Suppressor macrophage treated with lipopolysaccharide for 1 hour (primary cell): ENCODE results near the gene IQSEC3.
"Not testable (repeated sequence)": the region's sequence is repeated elsewhere in the genome, so short reads cannot be mapped to it uniquely, and the experiment has no call there.

Experiments
- DNase-seq, 3 donors: peaks; one replicate each; pipeline ENCODE4 v3.0.0-alpha.2; 2020 to 2022

IQSEC3 gene

GRCh38 chr12:66428-66781 is at the start of gene IQSEC3:
Gene IQSEC3 (plus strand): TSS chr12:66767. CDS start chr12:66883, 116 bp downstream.
- not testable (repeated sequence) for DNase-seq

GRCh38 chr12:17370-18340 is 48.9 kb upstream of the IQSEC3 start:
- DNase-seq: not testable (repeated sequence)

- DNase-seq: not testable (repeated sequence)
Measured at GRCh38 chr12:18821-19567, 47.6 kb upstream of the IQSEC3 start.

- DNase-seq: not testable (repeated sequence)
Measured at GRCh38 chr12:19906-20305, 46.7 kb upstream of the IQSEC3 start.

DNA sequence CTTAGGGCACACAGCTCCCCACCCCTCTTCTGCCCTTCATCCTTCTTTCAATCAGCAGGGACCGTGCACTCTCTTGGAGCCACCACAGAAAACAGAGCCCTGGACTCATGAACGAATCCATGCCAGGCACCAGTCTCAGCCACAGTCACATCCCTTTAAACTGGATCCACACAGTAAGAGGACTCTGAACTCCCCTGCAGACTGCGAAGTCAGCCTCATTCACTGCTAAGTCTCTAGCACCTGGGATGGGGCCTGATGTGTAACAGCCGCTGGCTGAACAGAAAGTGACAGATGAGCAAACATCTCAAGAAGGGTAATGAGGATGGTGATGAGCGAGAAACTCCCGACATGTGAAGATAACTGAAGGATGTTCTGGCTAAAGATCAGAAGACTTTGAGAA is 45.8 kb upstream of the IQSEC3 start:
- no peak for DNase-seq

- DNase-seq: peak; percentile 54 to 77 (median 67)
Measured at GRCh38 chr12:21301-22189, 45.0 kb upstream of the IQSEC3 start.

- DNase-seq: no peak
Measured at GRCh38 chr12:22190-22529, 44.4 kb upstream of the IQSEC3 start.

GRCh38 chr12:22530-23201 is 43.9 kb upstream of the IQSEC3 start:
- DNase-seq: peak in 2 of 3 donors; percentile 25 to 29

DNA sequence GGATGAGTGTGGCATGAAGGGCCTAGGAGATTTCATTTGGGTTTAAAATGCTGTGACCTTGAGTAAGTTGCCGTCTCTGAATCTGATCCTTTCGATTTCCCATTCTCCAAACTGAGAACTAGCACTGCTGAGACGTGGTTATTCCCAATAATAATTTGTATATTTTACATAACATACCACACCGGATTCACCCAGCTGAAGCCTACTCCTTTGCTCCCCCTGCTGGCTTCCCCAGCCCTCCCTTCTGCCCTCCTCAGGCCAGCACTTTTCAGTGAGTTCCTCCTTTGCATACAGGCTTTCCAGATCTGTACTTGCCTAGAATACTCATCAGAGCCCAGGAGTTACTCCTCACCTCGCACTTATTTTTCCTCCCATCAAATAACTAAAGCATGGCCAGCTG is 38.7 kb upstream of the IQSEC3 start:
- not testable (repeated sequence) for DNase-seq

DNA sequence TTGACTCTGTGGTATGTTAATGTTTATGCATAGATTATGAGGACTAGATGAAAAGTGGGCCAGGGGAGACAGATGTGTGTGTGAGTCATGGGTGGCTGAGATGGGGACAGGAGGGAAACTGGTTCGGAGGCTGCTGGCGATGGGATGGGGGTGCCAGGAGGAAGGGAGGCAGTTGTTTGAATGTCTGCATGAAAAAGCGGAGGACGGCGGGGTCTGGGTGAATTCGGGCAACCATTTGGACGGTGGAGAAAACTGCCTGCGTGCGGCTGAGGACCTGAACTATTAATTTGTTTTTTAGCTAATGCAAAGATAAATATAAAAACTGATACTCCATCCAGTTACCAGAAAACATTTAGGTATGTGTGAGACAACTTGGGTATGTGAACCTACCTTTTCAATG is 27.8 kb upstream of the IQSEC3 start:
- DNase-seq: not testable (repeated sequence)

DNA sequence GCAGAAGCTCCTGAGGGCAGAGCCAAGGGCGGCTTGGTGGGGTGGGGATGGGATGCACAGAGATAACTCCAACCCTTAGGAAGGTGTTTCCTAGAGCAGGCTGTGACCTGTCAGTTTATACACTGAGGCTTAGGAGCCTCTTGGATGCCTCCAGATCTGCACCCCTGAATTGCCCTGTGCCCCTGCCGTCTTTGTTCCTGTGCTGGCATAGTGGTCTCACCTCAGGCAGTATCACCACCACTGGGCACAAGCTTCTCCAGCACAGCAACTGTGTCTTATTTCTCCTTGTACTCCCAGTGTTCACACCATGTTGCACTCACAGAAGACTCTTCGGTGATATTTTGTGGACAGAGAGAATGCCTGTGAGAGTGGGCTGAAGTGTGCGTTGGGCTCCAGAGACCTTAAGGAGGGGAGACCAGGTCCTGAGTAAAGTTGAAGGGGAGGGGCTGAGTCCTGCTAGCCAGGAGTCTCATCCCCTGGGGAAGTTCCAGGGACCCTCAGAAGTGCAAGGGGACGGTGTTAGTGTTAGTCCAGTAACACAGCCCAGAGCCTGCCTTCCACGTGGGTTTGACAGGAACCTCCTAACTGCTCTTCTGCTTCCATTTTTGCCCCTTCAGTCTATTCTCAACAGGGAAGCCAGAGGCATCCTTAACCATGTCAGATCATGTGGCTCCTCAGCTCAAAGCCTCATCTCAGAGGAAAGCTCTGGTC is 26.9 kb upstream of the IQSEC3 start:
- not testable (repeated sequence) for DNase-seq

- not testable (repeated sequence) for DNase-seq
Measured at GRCh38 chr12:44352-44751, 22.2 kb upstream of the IQSEC3 start.

DNA sequence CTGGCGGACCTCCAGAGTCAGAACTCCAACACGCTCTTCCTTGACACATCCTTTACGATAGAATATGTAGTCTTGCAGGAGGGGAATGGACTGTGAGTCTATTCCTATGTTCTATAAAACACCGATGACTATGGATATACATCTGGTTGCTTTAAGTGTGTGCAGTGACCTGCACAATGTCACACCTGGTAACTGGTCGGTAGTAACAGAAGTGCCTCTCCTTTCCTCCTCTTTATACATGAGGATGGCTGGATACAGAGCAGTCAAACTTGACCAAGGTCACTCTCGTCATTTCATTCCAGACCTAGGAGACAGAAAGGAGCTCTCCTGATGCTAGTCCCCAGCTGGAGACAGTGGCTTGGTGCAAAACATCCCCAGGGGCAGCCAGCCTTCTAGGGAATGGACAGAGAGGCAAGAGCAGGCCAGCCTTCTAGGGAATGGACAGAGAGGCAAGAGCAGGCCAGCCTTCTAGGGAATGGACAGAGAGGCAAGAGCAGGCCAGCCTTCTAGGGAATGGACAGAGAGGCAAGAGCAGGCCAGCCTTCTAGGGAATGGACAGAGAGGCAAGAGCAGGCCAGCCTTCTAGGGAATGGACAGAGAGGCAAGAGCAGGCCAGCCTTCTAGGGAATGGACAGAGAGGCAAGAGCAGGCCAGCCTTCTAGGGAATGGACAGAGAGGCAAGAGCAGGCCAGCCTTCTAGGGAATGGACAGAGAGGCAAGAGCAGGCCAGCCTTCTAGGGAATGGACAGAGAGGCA is 21.2 kb upstream of the IQSEC3 start:
- not testable (repeated sequence) for DNase-seq

- DNase-seq: peak; percentile 11 to 32 (median 29)
Measured at GRCh38 chr12:45991-46358, 20.6 kb upstream of the IQSEC3 start.

DNA sequence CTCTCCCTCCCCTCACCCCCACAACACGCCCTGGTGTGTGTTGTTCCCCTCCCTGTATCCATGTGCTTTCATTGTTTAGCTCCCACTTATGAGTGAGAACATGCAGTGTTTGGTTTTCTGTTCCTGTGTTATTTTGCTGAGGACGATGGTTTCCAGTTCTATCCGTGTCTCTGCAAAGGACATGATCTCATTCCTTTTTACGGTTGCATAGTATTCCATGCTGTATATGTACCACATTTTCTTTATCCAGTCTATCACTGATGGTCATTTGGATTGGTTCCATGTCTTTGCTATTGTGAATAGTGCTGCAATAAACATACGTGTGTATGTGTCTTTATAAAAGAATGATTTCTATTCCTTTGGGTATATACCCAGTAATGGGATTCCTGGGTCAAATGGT is 20.0 kb upstream of the IQSEC3 start:
- not testable (repeated sequence) for DNase-seq

DNA sequence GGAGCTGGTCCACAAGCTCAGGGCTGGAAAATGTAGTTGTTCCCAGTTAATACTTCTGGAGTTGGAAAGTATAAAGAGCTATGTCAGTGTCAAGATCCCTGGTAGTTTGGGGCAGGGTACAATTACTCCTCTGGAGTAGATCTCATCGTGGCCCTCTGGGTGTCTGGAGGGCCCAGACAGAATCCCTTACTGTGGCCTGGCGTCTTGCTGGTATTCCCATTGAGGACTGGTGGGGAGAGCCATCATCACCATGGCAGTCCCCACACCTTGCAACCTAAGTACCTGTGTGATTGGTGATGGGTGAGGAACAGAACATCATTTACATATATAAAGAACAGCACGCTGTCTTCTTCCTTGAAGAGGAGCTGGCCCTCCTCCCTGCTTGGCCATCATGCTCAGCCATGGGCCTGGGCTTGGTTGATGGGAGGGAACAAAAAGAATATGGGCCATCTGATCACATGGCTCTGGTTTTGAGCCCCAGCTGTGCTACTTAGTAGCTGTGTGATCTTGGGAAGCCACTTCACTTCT is 18.8 kb upstream of the IQSEC3 start:
- DNase-seq: not testable (repeated sequence)

DNA sequence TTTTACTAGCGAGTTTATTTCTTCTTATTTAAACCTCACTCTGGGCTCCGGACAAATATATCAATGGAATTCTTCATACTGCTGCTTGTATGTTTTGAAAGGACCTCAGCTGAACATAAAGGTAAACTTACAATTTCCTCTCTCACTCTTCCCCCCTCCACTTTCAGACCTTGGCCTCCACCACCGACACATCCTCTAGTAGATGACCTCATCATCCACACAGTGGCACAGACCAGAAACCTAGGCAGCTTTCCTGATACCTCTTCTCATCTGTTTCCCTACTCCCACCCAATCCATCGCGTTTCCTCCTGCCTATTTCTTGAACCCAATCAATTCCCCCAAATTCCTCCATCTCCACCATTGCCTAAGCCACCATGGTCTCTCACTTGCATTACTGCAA is 17.4 kb upstream of the IQSEC3 start:
- DNase-seq: not testable (repeated sequence)

GRCh38 chr12:51087-51486 is 15.5 kb upstream of the IQSEC3 start:
- not testable (repeated sequence) for DNase-seq

DNA sequence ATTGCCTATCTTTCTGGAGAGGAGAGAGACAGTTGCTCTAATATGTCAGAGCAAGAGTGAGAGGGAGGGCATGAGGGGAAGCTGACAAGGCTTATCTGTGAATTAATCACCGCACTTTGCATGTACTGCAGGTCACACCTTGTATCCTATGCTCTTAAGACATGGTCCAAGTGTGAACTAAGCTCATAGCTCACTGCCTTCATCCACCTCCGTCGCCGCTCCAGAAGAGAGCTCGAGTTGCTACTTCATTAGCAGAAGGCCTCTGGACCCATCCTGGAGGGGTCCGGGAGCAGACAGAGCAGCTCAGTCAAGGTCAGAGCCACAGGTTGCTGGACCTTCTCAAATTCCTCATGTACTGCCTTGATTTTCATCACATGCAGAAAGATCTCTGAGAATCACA is 14.6 kb upstream of the IQSEC3 start:
- not testable (repeated sequence) for DNase-seq
